ENCODE data around the gene LRRC75A. TPM values are rescaled to one million over a fixed set of nuclear protein-coding genes. Genes with fewer than 3 reads are reported as not detected.
"Not testable (repeated sequence)": the region's sequence is repeated elsewhere in the genome, so short reads cannot be mapped to it uniquely, and the experiment has no call there.

The LRRC75A gene
- total RNA-seq, 1 donor from 2014 or later = 0.96 TPM

DNA sequence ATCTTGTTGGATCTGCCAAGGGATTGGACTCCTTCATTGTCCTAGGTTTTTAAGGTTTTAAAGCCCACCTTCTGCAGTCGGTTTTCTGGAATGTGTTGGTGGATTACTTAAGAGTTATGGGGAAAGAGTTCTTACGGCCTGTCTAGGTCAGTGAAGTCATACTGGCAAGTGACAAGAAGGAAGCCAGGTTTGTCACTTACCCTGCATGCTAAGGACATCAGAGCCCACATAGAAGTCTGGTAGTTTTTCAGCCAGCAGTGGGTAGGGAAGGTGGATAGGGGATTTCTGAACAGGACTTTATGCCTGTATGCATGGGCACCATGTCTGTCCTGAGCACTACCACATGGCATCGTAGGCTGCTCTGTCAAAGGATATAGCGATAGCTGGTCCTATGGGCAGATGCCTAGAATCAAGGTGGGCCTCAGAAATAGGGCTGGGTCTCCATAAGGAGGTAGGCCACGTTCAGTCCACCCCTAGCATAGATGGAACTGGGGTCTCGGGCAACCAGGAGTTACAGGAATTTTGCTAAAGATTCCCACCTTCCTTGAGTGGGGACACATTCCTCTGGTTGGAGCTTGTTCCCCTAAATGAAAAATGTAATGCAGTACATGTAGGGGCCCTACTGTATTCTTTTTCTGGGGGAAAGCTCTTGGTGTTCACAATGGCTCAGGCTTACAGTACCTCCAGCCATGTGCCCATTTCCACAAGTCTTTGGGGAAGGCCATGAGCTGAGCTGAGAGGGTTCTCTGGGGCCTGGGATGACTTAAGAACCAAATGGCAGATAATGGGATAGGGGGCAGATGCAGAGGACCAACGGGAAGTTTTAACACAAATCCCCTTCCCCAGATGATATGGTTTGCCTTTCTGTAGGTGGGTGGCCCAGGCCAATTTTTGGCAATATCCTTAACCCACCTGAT lies 49.1 kb downstream of the LRRC75A start:
- Histone ChIP-seq H3K27me3 (ENCODE audit: low read depth) (no peaks in the 10 kb centered on the region), H3K4me3 (no peak overlapping the region), H3K27ac (replicated peaks) (no peak overlapping the region), H3K36me3 (peaks cover 57% of the 10 kb centered on the region), H3K9me3 (replicated peaks) (no peaks in the 10 kb centered on the region), H3K4me1 (peaks cover 72% of the 10 kb centered on the region)
- no peak for DNase-seq
- TF ChIP-seq, protein P1, sequence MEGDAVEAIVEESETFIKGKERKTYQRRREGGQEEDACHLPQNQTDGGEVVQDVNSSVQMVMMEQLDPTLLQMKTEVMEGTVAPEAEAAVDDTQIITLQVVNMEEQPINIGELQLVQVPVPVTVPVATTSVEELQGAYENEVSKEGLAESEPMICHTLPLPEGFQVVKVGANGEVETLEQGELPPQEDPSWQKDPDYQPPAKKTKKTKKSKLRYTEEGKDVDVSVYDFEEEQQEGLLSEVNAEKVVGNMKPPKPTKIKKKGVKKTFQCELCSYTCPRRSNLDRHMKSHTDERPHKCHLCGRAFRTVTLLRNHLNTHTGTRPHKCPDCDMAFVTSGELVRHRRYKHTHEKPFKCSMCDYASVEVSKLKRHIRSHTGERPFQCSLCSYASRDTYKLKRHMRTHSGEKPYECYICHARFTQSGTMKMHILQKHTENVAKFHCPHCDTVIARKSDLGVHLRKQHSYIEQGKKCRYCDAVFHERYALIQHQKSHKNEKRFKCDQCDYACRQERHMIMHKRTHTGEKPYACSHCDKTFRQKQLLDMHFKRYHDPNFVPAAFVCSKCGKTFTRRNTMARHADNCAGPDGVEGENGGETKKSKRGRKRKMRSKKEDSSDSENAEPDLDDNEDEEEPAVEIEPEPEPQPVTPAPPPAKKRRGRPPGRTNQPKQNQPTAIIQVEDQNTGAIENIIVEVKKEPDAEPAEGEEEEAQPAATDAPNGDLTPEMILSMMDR (IDR thresholded peaks at IDR 0.05; ENCODE audit: borderline replicate concordance) = no peak
- intact Hi-C loops (cut with micrococcal nuclease) = loop anchor here (10.0 kb wide), 1 partner anchor 58 kb away; the partner anchor contains the start of gene UBB

DNA sequence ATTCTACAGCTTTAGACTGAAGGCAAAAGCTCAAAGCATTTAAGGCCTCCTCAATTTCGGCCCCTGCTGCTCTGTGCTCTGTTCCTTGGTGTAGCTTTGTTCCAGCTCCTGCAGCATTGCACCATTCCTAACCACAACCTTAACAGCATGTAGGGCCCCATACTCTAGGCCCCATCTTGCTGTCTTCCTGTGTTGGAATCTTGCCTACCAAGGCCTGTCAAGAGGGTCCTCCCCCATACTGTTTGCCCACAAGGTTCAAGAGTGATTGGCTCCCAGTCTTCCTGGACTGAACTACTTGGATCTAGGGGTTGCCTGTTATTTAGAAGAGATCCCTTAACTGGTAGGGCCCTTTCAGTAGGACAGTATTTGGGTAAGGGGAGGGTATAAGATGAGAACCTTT lies 49.9 kb downstream of the LRRC75A start:
- Histone ChIP-seq H3K27ac (replicated peaks) (no peak overlapping the region), H3K9me3 (replicated peaks) (no peaks in the 10 kb centered on the region), H3K4me3 (no peak overlapping the region), H3K27me3 (ENCODE audit: low read depth) (no peaks in the 10 kb centered on the region), H3K36me3 (peaks cover 50% of the 10 kb centered on the region), H3K4me1 (peaks cover 72% of the 10 kb centered on the region)
- TF ChIP-seq, protein P1 (IDR thresholded peaks at IDR 0.05; ENCODE audit: borderline replicate concordance) = no peak
- intact Hi-C loops (cut with micrococcal nuclease) = loop anchor here (10.0 kb wide), 1 partner anchor 57 kb away; the partner anchor contains the start of gene UBB
- DNase-seq = no peak

DNA sequence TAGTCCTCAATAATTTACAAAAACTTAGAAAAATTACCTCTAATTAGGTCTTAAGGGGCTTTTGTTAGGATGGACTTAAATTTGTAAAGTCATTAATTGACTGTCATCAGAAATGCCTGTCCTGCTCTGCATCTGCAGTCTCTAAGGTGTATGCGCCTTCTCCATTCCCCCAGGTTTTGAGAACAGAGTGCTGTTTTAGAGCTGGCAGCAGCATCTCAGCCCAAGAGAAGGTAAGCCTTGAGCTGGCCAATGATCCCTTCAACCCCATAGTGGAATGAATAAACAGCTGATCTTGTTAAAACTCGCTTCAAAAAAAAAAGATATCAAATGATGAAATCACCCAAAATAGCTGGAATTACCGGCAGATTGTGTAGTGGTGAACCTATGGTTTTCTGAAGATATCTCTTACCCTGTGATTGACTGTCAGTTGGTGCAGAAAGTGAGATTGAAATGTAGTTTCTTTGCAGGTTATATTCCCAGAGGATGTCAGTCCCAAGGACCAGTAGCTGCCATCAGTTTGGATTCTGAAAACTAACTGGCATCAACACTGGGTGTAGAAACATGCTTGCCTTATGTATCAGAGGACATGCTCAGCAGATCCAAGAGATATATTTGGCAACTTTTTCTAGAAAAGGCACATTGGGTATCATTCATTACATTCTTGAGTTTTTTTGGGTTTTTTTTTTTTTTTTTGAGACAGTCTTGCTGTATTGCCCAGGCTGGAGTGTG lies 50.9 kb downstream of the LRRC75A start:
- Histone ChIP-seq H3K27ac (replicated peaks) (no peak overlapping the region), H3K27me3 (ENCODE audit: low read depth) (no peaks in the 10 kb centered on the region), H3K4me1 (peaks cover 72% of the 10 kb centered on the region), H3K36me3 (peaks cover 46% of the 10 kb centered on the region), H3K4me3 (peak overlapping the region; percentile 98), H3K9me3 (replicated peaks) (no peaks in the 10 kb centered on the region)
- intact Hi-C loops (cut with micrococcal nuclease) = loop anchor here (10.0 kb wide), 1 partner anchor 56 kb away; the partner anchor contains the start of gene UBB
- DNase-seq = no peak
- TF ChIP-seq, protein P1 (IDR thresholded peaks at IDR 0.05; ENCODE audit: borderline replicate concordance) = no peak

DNA sequence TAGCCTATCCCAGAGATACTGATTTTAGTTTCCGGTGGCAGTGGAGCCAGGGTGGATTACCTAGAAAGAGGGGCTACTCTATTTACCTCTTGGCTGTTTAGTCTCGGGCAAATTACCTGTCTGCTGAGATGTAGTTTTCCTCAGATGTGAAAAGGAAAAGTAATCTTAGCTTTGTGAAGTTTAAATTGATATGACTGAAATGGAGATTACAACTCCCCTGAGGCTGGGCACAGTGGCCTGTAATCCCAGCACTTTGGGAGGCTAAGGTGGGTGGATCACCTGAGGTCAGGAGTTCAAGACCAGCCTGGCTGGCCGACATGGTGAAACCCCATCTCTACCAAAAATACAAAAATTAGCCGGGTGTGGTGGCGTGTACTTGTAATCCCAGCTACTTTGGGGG lies 51.6 kb downstream of the LRRC75A start:
- Histone ChIP-seq H3K27ac (replicated peaks) (peak overlapping the region; percentile 27), H3K4me3 (peak overlapping the region; percentile 98), H3K36me3 (peaks cover 46% of the 10 kb centered on the region), H3K4me1 (peaks cover 68% of the 10 kb centered on the region)
- DNase-seq; H3K27me3 ChIP-seq (ENCODE audit: low read depth); H3K9me3 ChIP-seq (replicated peaks): not testable (repeated sequence)
- intact Hi-C loops (cut with micrococcal nuclease) = loop anchor here (10.0 kb wide), 1 partner anchor 56 kb away; the partner anchor contains the start of gene UBB

- no peak for DNase-seq
- Histone ChIP-seq H3K9me3 (replicated peaks) (no peaks in the 10 kb centered on the region), H3K4me3 (peak overlapping the region; percentile 98), H3K27me3 (ENCODE audit: low read depth) (no peaks in the 10 kb centered on the region), H3K27ac (replicated peaks) (peak overlapping the region; percentile 89), H3K36me3 (peaks cover 46% of the 10 kb centered on the region), H3K4me1 (peaks cover 64% of the 10 kb centered on the region)
- intact Hi-C loops (cut with micrococcal nuclease) = loop anchor here (10.0 kb wide), 1 partner anchor 55 kb away; the partner anchor contains the start of gene UBB
- TF ChIP-seq, protein P1 (IDR thresholded peaks at IDR 0.05; ENCODE audit: borderline replicate concordance) = no peak
Measured at GRCh38 chr17:16439811-16440351, 52.1 kb downstream of the LRRC75A start.

All from left ventricle myocardium inferior (tissue), 1 donor.